Epithelial cell of proximal tubule (primary cell): ENCODE measurements around the gene CNDP2. TPM values are rescaled to one million over a fixed set of nuclear protein-coding genes. Genes with fewer than 3 reads are reported as not detected.

Experiments used
- DNase-seq: peaks from one replicate; pipeline ENCODE4 v3.0.0-alpha.2; 2011; ENCODE audit warnings: low read depth
- H3K4me3 ChIP-seq: 2 replicates; pipeline ENCODE4 v1.5.1; 2011; ENCODE audit warnings: low read depth, mild to moderate bottlenecking, low read length
- CTCF ChIP-seq: conservative IDR thresholded peaks from 2 replicates; pipeline ENCODE4 v1.5.1; 2012; ENCODE audit warnings: low read depth, mild to moderate bottlenecking, low read length
- total RNA-seq: library from RNA; depleted of rRNA; stranded (reverse); fragments of >200 nt; gene quantifications from 2 replicates; pipeline ENCODE4 v1.2.3, GENCODE V29; 2015

CNDP2 gene
- total RNA-seq, result 171 and 198 TPM in 2 replicates

GRCh38 chr18:74495581-74496507 lies at the start of gene CNDP2:
CNDP2 (plus strand) TSS chr18:74496363; CDS start chr18:74499974, 3,611 bp downstream.
- no peak for TF ChIP-seq CTCF
- H3K4me3 ChIP-seq, result peak within 1 kb of the TSS; percentile 93
- peak; percentile 80 for DNase-seq

- DNase-seq, result no peak
- H3K4me3 ChIP-seq, result no peak overlapping the region
- no peak for TF ChIP-seq CTCF
Measured at GRCh38 chr18:74446631-74447403, 49.3 kb upstream of the CNDP2 start.

GRCh38 chr18:74447404-74448152 lies 48.6 kb upstream of the CNDP2 start:
- no peak for DNase-seq
- H3K4me3 ChIP-seq, result no peak overlapping the region
- TF ChIP-seq CTCF, result no peak

- DNase-seq, result no peak
- no peak for TF ChIP-seq CTCF
- no peak overlapping the region for H3K4me3 ChIP-seq
Measured at GRCh38 chr18:74450626-74451025, 45.5 kb upstream of the CNDP2 start.

GRCh38 chr18:74451148-74451547 lies 45.0 kb upstream of the CNDP2 start:
- DNase-seq, result no peak
- no peak for TF ChIP-seq CTCF
- no peak overlapping the region for H3K4me3 ChIP-seq

- H3K4me3 ChIP-seq, result no peak overlapping the region
- DNase-seq, result no peak
Measured at GRCh38 chr18:74453016-74453566, 43.1 kb upstream of the CNDP2 start.

More at GRCh38 chr18:74453016-74453566, 43.1 kb upstream of the CNDP2 start:
- no peak for TF ChIP-seq CTCF
